Activated CD4-positive, alpha-beta T cell treated with anti-CD3 and anti-CD28 coated beads, Interleukin-2, Interleukin-6, amounts not matched to agents 100 ng/mL and 50 ng/mL, durations not matched to agents 16 hours and 8 hours (primary cell): ENCODE data around the gene TAF11.
"Not testable (repeated sequence)": the region's sequence is repeated elsewhere in the genome, so short reads cannot be mapped to it uniquely, and the experiment has no call there.

Experiments used
- DNase-seq: peaks from one replicate; pipeline ENCODE4 v3.0.0-alpha.2; 2020

TAF11 gene

DNA sequence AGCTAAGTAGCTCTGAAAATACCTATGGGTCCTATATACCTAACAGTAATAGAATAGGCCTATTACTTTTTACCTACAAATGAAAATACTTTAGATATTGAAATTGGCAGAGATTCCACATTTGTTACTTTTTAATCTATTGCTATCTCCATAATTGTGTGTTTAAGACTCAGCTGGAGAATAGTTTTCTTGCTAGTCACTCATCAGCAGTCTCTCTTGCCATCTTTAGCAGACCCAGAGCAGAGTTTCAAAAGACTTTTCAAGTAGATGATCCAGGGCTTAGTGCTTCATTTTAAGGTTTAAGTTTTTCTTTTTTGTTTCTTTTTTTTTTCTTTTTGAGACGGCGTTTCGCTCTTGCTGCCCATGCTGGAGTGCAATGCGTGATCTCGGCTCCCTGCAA is 14.1 kb upstream of the TAF11 start:
- DNase-seq, result no peak

DNA sequence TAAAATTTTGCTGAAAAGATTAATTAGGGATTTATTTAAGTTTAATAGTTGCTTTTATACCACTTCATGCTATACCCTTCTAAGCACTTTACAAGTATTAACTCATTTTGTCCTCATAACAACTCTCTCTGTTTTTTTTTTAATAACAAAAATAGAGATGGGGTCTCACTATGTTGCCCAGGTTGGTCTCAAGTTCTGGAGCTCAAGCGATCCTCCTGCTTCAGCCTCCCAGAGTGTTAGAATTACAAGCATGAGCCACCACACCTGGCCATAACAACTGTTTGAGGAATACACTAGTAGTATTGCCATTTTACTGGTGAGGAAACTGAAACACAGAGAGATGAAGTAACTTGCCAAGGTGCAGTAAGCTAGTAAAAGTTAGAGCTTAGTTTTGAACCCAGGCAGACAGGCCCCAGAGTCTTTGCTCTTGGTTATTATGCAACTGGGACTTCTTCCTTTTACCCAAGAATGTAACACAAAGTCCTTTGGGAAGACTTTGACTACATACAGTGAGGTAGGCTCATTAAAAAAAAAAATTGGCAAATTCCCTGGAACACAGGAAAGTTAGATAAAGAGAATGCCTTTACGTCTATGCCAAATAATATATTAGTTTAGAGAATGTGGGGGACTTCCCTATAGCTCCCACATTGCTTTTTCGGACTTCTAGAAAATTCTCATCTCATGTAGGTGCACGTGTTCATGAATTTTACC is 12.6 kb upstream of the TAF11 start:
- no peak for DNase-seq

DNA sequence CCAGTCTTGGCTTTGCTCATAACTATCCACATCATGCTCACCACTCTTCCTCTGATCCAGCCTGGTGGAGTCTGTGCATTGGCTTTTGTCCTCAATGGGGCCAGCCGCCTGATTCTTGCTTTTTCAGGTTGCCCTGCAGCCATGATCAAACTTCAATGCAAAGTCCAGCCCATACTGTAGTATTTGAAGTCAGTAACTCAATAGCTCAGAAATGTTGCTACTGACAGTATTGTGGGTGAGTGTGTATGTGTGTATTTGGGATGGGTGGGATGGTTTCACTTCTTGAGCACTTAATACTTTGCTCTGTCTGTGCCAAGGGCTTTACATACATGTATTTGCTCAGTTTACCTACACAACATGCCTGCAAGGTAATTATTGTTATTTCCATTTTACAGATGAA is 11.9 kb upstream of the TAF11 start:
- not testable (repeated sequence) for DNase-seq

DNA sequence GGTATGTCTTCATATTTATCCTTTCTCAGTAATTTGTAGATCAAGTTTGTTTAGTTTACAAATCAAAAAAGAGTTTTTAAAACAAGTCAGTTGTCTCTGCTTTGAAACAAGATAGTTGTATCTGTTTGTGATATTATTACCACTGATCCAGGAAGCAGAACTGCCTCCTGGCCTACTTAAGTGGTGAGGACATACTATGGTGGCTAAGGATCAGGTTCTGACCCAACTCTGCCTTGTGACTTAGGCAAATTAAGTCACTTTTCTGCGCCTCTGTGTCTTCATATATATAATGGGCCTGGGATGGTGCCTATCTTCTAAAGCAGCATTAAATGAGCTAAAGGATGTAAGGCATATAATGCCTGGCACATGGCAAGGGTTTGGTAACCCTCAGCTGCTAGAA is 9.9 kb upstream of the TAF11 start:
- no peak for DNase-seq

DNA sequence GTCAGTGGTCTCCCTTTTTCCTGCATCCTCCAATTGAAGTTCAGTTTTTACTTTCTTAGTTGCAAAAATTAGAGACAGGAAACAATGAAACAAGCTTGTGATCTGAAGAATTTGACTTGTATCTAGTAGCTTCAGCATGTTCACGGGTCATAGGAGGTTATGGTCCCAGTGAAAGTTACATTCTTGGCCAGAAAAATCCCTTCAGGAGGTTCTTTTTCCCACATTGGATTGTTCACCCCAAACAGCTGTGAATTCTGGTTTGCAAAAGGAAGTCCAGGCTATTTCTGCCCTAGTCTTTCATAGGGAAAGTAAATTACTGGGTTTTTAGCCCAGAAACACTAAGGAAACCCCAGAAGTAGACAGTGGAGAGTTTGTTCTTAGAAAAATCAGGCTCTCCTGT is 9.3 kb upstream of the TAF11 start:
- DNase-seq, result no peak

DNA sequence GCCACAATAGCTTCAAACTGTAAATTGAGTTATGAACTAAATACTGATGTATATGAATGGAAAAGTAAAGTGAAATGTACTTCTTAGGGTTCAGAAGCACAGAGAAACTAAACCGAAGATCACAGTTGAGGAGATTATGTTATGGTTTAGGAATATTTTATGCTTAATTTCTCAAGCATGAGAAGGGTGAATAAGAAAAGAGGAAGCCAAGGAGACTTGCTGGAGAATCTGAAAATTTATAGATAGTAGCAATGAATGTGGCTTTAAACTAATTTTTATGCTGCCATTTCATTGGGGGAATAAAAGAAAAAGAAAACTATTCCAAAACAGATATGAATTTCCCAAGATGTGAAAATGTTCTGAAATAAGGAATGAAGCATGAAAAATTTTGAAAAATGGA is 6.9 kb upstream of the TAF11 start:
- DNase-seq, result no peak

DNA sequence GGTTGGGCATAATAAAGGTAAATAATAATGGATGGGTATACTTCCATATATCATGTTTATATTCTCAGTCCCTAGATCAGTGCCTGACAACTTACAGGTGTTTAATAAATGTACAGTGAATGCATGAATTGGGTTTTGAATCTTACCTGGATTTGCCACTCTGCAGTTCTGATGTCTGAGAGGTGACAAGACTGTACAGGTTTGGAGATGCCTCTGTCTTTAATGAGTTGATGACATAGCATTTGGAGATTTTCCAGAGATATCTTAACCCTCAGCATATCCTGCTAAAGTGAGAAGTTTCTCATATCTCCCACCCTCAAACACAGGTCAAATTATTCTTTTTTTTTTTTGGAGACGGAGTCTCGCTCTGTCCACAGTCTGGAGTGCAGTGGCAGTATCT is 3.5 kb upstream of the TAF11 start:
- DNase-seq, result no peak

DNA sequence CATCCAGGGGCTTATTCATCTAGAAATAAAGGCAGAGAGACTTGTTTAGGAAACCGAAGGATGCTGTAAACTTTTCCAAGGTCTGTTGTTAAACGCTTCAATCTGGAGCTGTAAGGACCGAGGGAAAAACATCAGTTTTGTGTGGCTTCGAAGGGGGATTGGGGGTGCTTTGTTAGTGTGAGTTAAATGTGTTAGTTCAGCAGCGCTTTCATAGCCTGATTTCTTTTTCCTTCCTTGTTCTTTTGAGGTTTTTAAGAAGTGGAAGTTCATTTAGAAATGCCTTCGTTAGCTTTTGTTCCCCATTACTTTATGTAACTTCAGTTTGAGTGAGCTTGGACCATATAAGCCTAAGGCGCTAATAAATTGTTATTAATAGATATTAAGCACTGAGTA is 2.7 kb upstream of the TAF11 start:
- DNase-seq, result no peak

DNA sequence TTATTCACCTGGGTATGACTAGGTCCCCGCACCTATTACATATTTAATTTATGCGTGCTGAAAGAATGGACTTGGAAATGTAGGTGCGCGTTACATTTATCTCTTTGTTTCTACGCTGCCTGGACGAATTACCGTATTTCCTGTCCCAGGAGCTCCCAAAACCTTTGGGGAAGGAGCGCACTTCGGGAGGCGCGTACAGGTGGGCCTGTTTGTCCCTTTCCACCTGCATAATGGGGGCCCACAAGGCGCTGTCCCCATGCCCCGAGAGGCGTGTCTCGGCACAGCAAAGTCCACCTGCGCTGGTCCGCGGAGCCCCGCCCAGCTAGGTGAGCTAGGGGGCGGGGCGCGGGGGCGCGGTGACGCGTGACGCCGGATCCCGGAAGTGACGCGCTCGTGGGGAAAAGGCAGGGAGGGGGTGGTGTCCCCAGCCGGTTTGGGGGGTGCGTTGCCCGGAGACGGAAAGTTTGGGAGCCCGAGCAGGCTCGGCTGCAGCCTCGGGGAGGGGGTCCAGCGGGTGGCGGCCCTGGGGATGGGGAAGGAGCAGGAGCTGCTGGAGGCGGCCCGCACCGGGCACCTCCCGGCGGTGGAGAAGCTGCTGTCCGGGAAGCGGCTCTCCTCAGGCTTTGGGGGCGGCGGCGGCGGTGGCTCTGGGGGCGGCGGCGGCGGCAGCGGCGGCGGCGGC is 1.2 kb upstream of the TAF11 start, which contains the start of gene ANKS1A:
Gene ANKS1A, plus strand, starts transcription at position 382 of the 682 bp plus-strand sequence. Its CDS starts 148 bp downstream, at position 530.
- DNase-seq, result peak; percentile 92

DNA sequence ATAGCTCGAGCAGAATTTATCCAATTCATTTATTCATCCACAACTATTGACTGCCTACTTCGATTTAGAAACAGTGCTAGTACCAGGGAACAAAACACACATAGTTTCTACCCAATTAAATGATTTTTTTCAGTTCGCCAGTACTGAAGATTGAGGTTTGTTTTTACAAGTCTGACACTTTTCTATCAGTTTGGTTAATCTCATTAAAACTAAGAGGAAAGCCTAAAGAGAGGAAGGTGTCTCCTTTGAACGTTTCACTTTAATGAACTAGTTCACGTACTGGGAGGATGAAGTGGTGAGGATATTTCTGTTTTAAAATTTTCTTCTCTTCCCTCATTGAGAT is 643 bp upstream of the TAF11 start:
- no peak for DNase-seq

DNA sequence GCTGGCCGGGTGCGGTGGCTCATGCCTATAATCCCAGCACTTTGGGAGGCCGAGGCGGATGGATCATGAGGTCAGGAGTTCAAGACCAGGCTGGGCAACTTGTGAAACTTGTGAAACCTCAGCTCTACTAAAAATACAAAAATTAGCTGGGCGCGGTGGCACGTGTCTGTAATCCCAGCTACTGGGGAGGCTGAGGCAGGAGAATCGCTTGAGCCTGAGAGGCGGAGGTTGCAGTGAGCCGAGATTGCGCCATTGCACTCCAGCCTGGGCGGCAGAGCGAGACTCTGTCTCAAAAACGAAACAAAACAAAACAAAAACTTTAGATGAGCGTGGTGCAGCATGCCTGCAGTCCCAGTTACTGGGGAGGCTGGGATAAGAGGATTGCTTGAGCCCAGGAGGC is 2.0 kb downstream of the TAF11 start:
- DNase-seq, result not testable (repeated sequence)

DNA sequence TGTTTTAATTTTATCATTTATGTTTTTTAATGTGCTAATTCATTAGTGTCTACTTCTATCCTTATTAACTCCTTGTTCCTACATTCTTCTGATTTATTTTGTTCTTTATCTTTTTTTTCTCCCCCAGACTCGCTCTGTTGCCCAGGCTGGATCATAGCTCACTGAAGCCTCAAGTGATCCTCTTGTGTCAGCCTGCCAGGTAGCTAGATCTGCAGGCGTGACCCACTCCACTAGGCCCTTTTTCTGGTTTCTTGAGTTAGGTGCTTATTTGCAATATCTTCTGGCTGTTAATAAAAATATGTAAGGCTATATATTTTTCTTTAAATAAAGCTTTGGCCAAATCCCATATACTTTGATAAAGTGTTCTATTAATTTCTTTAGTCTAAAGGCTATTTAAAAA is 2.8 kb downstream of the TAF11 start:
- no peak for DNase-seq

DNA sequence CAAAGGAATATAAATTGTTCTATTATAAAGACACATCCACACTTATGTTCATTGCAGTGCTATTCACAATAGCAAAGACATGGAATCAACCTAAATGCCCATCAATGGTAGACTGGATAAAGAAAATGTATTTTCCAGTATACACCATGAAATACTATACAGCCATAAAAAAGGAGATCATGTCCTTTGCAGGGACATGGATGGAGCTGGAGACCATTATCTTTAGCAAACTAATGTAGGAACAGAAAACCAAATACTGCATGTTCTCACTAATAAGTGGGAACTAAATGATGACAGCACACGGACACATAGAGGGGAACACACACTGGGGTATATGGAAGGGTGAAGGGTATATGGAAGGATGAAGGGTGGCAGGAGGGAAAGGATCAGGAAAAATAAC is 3.8 kb downstream of the TAF11 start:
- not testable (repeated sequence) for DNase-seq

DNA sequence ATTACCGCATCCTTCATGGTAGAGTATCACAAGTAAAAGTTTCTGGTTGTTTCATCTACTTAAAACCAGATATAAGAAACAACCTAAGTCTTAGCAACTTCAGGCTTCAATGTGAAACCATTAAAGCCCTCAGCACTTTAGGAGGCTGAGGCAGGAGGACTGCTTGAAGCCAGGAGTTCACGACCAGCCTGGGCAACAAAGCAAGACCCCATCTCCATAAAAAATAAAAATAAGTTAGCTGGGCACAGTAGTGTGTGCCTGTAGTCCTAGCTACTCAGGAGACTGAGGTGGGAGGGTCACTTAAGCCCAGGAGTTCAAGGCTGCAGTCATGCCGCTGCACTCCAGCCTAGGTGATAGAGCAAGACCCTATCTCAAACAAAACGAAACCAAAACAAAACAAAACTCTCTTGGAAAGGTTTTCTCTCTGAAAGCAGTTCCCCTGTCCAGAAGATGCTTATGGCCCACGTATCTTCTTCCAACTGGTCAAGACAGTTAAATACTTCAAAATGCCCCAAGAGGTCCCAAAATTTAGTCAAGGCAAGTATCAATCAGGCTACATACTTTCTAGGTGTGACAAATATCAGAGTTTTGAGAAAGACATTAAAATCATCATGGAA is 9.9 kb downstream of the TAF11 start:
- DNase-seq, result no peak

DNA sequence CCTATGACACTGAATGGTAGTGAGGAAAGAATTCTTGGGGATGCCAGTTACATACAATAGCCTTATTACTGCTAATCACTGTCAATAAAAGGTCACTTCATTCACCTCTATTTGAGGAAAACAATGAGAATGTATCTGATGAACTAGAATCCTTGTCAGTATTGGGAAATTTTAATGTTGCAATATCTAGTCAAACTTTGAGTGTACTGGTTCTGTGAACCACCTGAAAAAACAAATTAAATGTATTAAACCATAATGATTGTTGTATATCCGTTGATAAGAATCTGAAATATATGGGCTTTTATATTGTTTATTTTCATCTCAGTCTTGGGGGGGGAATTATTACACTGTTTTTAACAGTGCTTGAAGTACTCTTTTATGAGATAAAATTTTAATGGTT is 10.6 kb downstream of the TAF11 start:
- no peak for DNase-seq

DNA sequence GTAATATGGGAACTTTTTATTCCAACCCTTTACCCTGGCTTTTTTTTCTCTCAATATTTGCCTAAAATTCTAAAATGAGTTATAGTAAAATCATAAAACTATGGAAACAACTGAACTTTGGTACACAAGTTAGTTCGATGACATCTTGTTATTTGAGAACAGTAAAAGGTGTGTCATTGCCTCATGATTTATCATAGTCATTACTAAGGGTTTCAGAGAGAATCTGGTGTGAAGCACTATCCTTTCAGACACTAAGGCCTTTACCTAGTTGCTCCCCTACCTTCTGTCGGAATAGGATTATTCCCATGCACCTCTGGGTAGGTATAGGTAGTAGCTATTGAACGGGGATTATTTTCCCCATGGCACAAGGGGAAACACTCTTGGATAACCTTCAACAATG is 11.4 kb downstream of the TAF11 start:
- DNase-seq, result no peak

DNA sequence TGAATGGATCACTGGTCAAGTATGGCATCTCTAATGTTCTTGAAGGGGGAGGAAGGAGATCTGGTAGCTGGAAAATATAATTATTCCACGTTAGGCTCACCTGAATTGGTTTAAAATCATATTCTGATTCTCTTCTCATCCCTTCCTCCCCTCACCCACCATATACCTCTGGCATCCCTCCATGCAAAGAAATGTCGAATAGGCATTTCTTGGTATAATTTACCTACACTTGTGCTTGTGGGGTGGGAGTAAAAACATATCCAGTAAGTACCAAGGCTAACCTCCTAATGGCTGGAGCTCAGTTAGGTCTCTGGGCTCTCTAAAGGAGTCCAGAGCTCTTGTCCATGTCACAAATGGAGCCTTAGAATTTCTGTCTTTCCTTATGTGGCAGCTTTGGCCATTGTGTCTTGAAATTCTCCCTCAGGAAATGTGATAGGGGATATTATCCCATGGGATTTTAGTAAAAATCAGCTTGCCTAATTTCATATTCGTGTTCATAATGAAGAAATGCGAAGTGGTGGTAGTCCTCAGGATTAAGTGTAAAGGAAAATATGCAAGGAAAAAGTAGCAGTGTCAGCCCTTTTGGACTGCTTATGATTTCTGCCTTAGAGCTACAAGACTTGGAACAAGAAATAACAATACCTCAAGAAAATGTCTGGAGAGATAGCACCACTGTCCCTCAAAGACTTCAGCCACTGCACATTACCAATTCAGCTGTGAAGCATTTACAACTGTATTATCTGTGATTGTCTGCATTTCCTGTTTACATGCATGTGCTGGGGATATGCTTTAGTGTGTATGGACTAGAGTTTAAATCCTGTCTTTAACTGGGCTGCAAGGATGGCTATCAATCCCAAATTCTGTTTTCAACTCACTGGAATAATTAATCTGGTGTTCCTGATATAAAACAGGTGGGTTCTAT is 12.3 kb downstream of the TAF11 start:
- no peak for DNase-seq

DNA sequence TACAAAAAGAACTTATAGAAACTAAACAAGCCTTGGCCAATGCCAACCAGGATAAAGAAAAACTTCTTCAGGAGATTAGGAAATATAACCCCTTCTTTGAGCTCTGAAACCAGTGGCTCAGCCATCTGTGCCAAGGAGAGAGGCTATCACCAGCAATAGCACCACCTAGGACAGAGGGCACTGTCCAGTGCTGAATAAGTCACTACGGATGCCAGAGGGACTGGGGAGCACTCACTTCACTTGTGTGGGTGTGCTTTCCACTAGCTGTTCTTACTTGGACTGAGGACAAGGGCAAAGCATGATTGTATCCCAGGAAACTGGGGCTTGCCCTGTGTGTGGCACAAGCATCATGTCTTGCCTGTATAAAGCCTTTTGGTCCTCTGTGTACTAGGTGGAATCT is 15.5 kb downstream of the TAF11 start:
- DNase-seq, result no peak

DNA sequence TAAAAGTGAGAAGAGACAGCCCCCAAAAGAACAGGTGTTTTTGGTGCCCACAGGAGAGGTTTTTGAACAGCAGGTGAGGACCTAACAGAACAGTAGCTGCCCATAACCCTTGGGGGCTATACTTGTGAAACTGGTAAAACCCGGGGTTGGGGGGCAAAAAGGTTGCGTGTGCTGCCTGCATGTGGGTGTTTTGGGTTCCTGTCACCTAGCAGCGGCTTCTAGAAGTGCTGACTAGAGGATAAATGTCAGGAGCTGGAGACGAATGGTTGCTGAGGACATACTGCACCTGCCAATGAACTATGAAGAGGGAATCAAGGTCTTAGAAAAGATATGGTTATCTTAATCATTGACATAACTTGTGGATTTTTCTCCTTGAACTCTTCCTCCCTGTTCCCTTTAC is 16.0 kb downstream of the TAF11 start:
- DNase-seq, result no peak

DNA sequence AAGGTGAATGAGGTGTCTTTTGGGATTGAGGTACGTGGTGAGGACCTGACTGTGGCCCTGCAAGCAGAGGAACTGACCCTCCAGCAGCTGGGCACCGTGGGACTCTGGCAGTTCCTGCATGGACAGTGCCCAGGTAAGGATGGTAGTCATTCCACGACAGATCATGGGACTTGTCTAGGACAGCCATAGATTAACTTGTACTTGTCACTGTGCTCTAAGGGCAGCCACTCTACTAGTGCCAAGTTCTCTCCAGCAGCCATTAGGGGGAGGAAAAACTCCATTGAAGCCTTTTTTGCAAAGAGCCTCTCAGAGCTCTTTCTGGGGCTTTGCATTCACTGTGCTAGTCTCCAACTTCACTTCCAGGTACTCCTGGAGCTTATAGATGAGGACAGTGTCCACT is 20.4 kb downstream of the TAF11 start:
- DNase-seq, result no peak

DNA sequence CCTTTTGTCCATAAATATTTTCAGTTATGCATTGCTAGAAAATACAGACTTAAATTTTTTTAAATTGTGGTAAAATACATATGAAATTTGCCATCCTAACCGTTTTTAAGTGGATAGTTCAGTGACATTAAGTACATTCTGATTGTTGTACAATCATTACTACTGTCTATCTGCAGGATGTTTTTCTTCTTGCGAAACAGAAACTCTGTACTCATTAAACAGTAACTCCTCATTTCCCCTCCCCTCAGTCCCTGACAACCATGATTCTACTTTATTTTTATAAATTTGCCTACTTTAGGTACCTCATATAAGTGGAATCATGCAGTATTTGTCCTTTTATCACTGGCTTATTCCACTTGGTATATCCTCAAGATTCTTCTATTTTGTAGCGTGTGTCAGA is 21.3 kb downstream of the TAF11 start:
- DNase-seq, result no peak

DNA sequence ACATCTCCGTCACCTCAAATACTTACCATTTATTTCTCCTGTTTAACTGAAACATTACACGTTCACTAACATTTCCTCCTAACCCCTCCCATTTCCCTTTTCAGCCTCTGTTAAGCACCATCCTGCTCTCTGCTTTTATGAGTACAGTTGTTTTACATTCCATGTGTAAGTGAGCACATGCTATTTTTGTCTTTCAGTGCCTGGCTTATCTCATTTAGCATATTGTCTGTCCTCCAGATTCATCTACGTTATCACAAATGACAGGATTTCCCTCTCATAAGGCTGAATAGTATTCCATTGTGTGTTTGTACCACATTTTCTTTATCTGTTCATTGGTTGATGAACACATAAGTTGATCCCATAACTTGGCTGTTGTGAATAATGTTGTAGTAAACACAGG is 22.7 kb downstream of the TAF11 start:
- no peak for DNase-seq

DNA sequence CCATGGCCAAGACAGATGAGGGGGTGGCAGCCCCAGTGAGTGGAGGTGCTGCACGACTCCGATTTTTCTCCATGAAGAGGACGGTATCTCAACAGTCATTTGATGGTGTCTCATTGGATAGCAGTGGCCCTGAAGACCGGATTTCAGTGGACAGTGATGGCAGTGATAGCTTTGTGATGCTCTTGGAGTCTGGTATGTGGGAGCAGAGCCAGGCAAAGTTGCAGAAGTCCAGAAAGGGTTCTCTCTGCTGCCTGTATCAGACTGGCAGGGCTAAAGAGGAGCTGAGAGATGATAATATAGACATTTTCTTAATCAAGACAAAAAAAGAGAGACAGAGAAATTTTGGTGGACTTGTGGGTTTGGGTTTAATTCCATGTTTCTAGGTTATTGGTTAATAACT is 23.8 kb downstream of the TAF11 start:
- no peak for DNase-seq
